HCT116 (cell line): ENCODE results near the gene SLC6A11. TPM values are rescaled to one million over a fixed set of nuclear protein-coding genes. Genes with fewer than 3 reads are reported as not detected.

ENCODE experiments used
- ATAC-seq: fragments of 200-7000 bp; cut with Tn5 transposase; 2 replicates; pipeline ENCODE4 v1.9.1; 2020; ENCODE audit warnings: mild to moderate bottlenecking, moderate library complexity
- BruUV-seq: library from RNA; stranded (reverse); fragments of 400-500 nt; replicated peaks from 2 replicates; lab custom pipeline; 2021; lab: Mats Ljungman, UMichigan
- CTCF ChIA-PET: fragments of 300-600 bp; sonication (Branson Sonifier 250); formaldehyde crosslinking; loops from one replicate; lab custom pipeline; 2021; ENCODE audit warnings: antibody characterized with exemption; lab: Charles Lee
- POLR2A ChIA-PET: fragments of 300-600, 350-600 bp; sonication (Branson Sonifier 250); formaldehyde crosslinking; loops from one replicate; lab custom pipeline; 2021; ENCODE audit warnings: antibody characterized with exemption; lab: Charles Lee
- RAD21 ChIA-PET, 2 experiments: fragments of 300-600 bp; sonication (Branson Sonifier 250); formaldehyde crosslinking; loops; one replicate each; lab custom pipeline; 2023; ENCODE audit warnings: low total read pairs in 2 of 2; ENCODE audit not compliant: uncharacterized antibody in 2 of 2, unreplicated experiment in 2 of 2, low non-redundant PET in 1 of 2; lab: Charles Lee
- DNase-seq: peaks from one replicate; pipeline ENCODE4 v3.0.0-alpha.2; 2010; ENCODE audit warnings: low read depth, low spot score
- H2AFZ ChIP-seq: fragments of 200-600 bp; shearing (Covaris generic), sonication (generic); 2 replicates; pipeline ENCODE4 v1.6.1; 2017; ENCODE audit warnings: low read depth, mixed run types, mixed read lengths, antibody characterized with exemption, low read length; ENCODE audit not compliant: poor library complexity, severe bottlenecking
- H3K27ac ChIP-seq: 2 replicates; pipeline ENCODE4 v1.5.1; 2012; ENCODE audit warnings: low read depth, low read length
- H3K27me3 ChIP-seq: fragments of 200-600 bp; sonication (generic); 2 replicates; pipeline ENCODE4 v1.6.1; 2016; ENCODE audit warnings: mixed run types, low read length, mixed read lengths; ENCODE audit not compliant: insufficient read depth
- H3K36me3 ChIP-seq, 2 experiments: fragments of 200-500 bp in 1 of 2; fragments of 200-600 bp in 1 of 2; sonication (Bioruptor generic) in 1 of 2; sonication (generic) in 1 of 2; 2 replicates each; pipeline versions ENCODE4 v1.5.1 to v1.6.1; 2014 to 2016; ENCODE audit warnings: low read length in 2 of 2, inconsistent platforms in 1 of 2, mixed read lengths in 1 of 2, mixed run types in 1 of 2; ENCODE audit not compliant: insufficient read depth in 2 of 2, control insufficient read depth in 1 of 2
- H3K4me1 ChIP-seq, 2 experiments: fragments of 200-600 bp in 1 of 2; sonication (generic) in 1 of 2; 2 replicates each; pipeline versions ENCODE4 v1.5.1 to v1.6.1; 2012 to 2017; ENCODE audit warnings: low read length in 2 of 2, inconsistent platforms in 1 of 2, mild to moderate bottlenecking in 1 of 2, mixed read lengths in 1 of 2, mixed run types in 1 of 2, moderate library complexity in 1 of 2; ENCODE audit not compliant: insufficient read depth in 2 of 2, control insufficient read depth in 1 of 2
- H3K4me2 ChIP-seq: fragments of 200-600 bp; sonication (generic); 2 replicates; pipeline ENCODE4 v1.6.1; 2017; ENCODE audit warnings: mixed run types, low read length, mixed read lengths
- H3K4me3 ChIP-seq, 2 experiments: fragments of 200-600 bp in 1 of 2; sonication (generic) in 1 of 2; replicated peaks in 1 of 2; 2 replicates each; pipeline ENCODE4 v1.5.1; 2011 to 2016; ENCODE audit warnings: low read length in 2 of 2, control low read depth in 1 of 2, low read depth in 1 of 2, mild to moderate bottlenecking in 1 of 2, mixed read lengths in 1 of 2, mixed run types in 1 of 2
- H3K79me2 ChIP-seq: fragments of 200-600 bp; sonication (generic); 2 replicates; pipeline ENCODE4 v1.6.1; 2017; ENCODE audit warnings: mild to moderate bottlenecking, mixed run types, low read length, moderate library complexity, mixed read lengths; ENCODE audit not compliant: insufficient read depth
- H3K9ac ChIP-seq: fragments of 200-600 bp; sonication (generic); 2 replicates; pipeline ENCODE4 v1.6.1; 2016; ENCODE audit warnings: low read length, mixed read lengths
- H3K9me2 ChIP-seq: fragments of 200-600 bp; sonication (generic), shearing (Covaris generic); 2 replicates; pipeline ENCODE4 v1.6.1; 2017; ENCODE audit warnings: mixed run types, mild to moderate bottlenecking, moderate library complexity; ENCODE audit not compliant: insufficient read depth
- H3K9me3 ChIP-seq, 2 experiments: fragments of 200-500 bp in 1 of 2; fragments of 200-600 bp in 1 of 2; sonication (Bioruptor generic) in 1 of 2; sonication (generic) in 1 of 2; 2 replicates each; pipeline ENCODE4 v1.6.1; 2014 to 2017; ENCODE audit warnings: low read length in 2 of 2, mixed read lengths in 2 of 2, inconsistent platforms in 1 of 2, low read depth in 1 of 2, mild to moderate bottlenecking in 1 of 2, mixed run types in 1 of 2, moderate library complexity in 1 of 2; ENCODE audit not compliant: control insufficient read depth in 1 of 2, insufficient read depth in 1 of 2
- H4K20me1 ChIP-seq: fragments of 200-600 bp; sonication (generic), shearing (Covaris generic); 2 replicates; pipeline ENCODE4 v1.6.1; 2017; ENCODE audit warnings: mixed run types, mild to moderate bottlenecking, moderate library complexity; ENCODE audit not compliant: insufficient read depth
- CBX3 ChIP-seq: IDR thresholded peaks from 2 replicates; pipeline ENCODE4 v1.6.1; 2012; ENCODE audit warnings: low read depth
- CEBPB ChIP-seq: IDR thresholded peaks from 2 replicates; pipeline ENCODE4 v1.6.1; 2012; ENCODE audit warnings: low read depth
- CTCF ChIP-seq, 3 experiments: fragments of 200-600 bp in 1 of 3; sonication (generic) in 1 of 3; IDR thresholded peaks in 2 of 3; conservative IDR thresholded peaks in 1 of 3; 2 replicates each; pipeline ENCODE4 v1.5.1; 2012 to 2017; ENCODE audit warnings: low read depth in 2 of 3, low read length in 2 of 3, antibody characterized with exemption in 1 of 3, borderline replicate concordance in 1 of 3, control low read depth in 1 of 3, mild to moderate bottlenecking in 1 of 3, mixed read lengths in 1 of 3, mixed run types in 1 of 3, moderate library complexity in 1 of 3; ENCODE audit not compliant: insufficient read depth in 1 of 3
- EZH2phosphoT487 ChIP-seq: fragments of 200-600 bp; IDR thresholded peaks from 2 replicates; pipeline ENCODE4 v1.6.1; 2018; ENCODE audit warnings: antibody characterized with exemption, borderline replicate concordance
- MAX ChIP-seq: IDR thresholded peaks from 2 replicates; pipeline ENCODE4 v1.6.1; 2012
- POLR2AphosphoS5 ChIP-seq: IDR thresholded peaks from 2 replicates; pipeline ENCODE4 v1.6.1; 2011; ENCODE audit warnings: mild to moderate bottlenecking, low read depth, low read length, moderate library complexity
- RAD21 ChIP-seq: IDR thresholded peaks from 2 replicates; pipeline ENCODE4 v1.6.1; 2012; ENCODE audit warnings: low read depth, mild to moderate bottlenecking
- SP1 ChIP-seq: IDR thresholded peaks from 2 replicates; pipeline ENCODE4 v1.6.1; 2012; ENCODE audit warnings: low read depth
- TCF7L2 ChIP-seq: IDR thresholded peaks from 2 replicates; pipeline ENCODE4 v1.7.0; 2011; ENCODE audit warnings: borderline replicate concordance, inconsistent platforms; ENCODE audit not compliant: insufficient read depth, insufficient read length; ENCODE audit errors: extremely low read depth
- YY1 ChIP-seq: IDR thresholded peaks from 2 replicates; pipeline ENCODE4 v1.6.1; 2011; ENCODE audit warnings: low read length, low read depth, moderate library complexity, mild to moderate bottlenecking; ENCODE audit not compliant: insufficient replicate concordance; ENCODE audit errors: extremely low read depth
- ZNF274 ChIP-seq: fragments of 200-500 bp; sonication (Bioruptor generic); IDR thresholded peaks from 2 replicates; pipeline ENCODE4 v1.6.1; 2014; ENCODE audit warnings: mild to moderate bottlenecking, low read depth, low read length, inconsistent platforms
- intact Hi-C: fragments of 100-400 bp; cut with micrococcal nuclease; formaldehyde crosslinking; loops from 2 replicates; pipeline ENCODE4 v1.10.0; 2022
- total RNA-seq: library from RNA; stranded (reverse); gene quantifications from one replicate; pipeline ENCODE4 v1.2.1, GENCODE V29; 2021; ENCODE audit not compliant: unreplicated experiment

SLC6A11 gene
- total RNA-seq, 1 experiment from 2014 or later: not detected

GRCh38 chr3:10892622-10893021 lies 76.6 kb downstream of the SLC6A11 start:
- H3K79me2 ChIP-seq: no peaks in the 10 kb centered on the region
- TF ChIP-seq EZH2phosphoT487 (no peak), CTCF (IDR thresholded peaks at IDR 0.05 in 2 of 3, conservative IDR thresholded peaks at IDR 0.05 in 1 of 3; ENCODE audit: borderline replicate concordance in 1 of 3, insufficient read depth in 1 of 3, low read depth in 2 of 3, low read length in 2 of 3) (no peak), CBX3 (no peak), RAD21 (no peak), SP1 (no peak), POLR2AphosphoS5 (no peak), TCF7L2 (no peak), YY1 (no peak), CEBPB (no peak), MAX (no peak), ZNF274 (no peak)
- TF ChIP-seq, all 23 proteins: peak for 0
- H3K9me3 ChIP-seq: peaks cover 6 to 12% of the 10 kb centered on the region in 2 experiments; a peak in 2 of 4 replicates
- no peaks in the 10 kb centered on the region for H4K20me1 ChIP-seq
- no peaks in the 10 kb centered on the region for H3K4me1 ChIP-seq
- RAD21 ChIA-PET: no interaction called here
- POLR2A ChIA-PET: no interaction called here
- CTCF ChIA-PET: interaction anchor here (2.2 kb wide), 1 partner anchor 120 kb away, joined by 5 read pairs; no protein-coding TSS in a partner anchor
- no peak for DNase-seq
- no peak overlapping the region for H3K9ac ChIP-seq
- H3K9me2 ChIP-seq: no peaks in the 10 kb centered on the region
- ATAC-seq: no peak
- no TSS peak for BruUV-seq
- intact Hi-C loops: no loop called here
- H3K4me3 ChIP-seq: no peak overlapping the region
- no peak overlapping the region for H3K27ac ChIP-seq
- H3K4me2 ChIP-seq: no peak overlapping the region
- H3K27me3 ChIP-seq: peaks cover 9% of the 10 kb centered on the region; the same call in 1 of the 2 replicates
- H3K36me3 ChIP-seq: no peaks in the 10 kb centered on the region
- no peak overlapping the region for H2AFZ ChIP-seq
